ELF-1 (cell line): ENCODE measurements around the gene PRKRIP1.
"Not testable (repeated sequence)": the region's sequence is repeated elsewhere in the genome, so short reads cannot be mapped to it uniquely, and the experiment has no call there.

Source experiments
- DNase-seq: peaks from one replicate; pipeline ENCODE4 v3.0.0-alpha.2; 2016; ENCODE audit warnings: low read depth, low spot score

PRKRIP1 gene, protein sequence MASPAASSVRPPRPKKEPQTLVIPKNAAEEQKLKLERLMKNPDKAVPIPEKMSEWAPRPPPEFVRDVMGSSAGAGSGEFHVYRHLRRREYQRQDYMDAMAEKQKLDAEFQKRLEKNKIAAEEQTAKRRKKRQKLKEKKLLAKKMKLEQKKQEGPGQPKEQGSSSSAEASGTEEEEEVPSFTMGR

GRCh38 chr7:102395873-102396709 is at the start of gene PRKRIP1:
Gene PRKRIP1 (plus strand): TSS chr7:102396363. CDS start chr7:102396412, 49 bp downstream.
- DNase-seq = peak; percentile 99

DNA sequence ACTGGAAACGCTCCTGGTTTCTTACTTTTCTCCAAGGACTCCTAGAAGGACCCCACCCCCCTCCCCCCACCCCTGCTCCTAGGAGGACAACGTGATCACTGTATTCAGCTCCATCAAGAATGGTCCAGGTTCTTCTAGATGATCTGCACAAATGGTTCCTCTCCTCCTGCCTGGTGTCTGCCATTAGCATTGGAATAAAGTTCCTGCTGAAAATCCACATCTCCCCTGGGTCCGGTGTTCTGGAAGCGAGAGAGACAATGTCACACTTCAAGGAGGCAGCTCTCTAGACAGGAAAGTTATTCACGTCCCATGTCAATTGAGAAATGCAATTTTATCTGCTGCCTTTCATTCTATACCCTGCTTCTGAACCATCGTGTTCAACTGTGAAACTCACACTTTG is 49.2 kb upstream of the PRKRIP1 start:
- DNase-seq = not testable (repeated sequence)

DNA sequence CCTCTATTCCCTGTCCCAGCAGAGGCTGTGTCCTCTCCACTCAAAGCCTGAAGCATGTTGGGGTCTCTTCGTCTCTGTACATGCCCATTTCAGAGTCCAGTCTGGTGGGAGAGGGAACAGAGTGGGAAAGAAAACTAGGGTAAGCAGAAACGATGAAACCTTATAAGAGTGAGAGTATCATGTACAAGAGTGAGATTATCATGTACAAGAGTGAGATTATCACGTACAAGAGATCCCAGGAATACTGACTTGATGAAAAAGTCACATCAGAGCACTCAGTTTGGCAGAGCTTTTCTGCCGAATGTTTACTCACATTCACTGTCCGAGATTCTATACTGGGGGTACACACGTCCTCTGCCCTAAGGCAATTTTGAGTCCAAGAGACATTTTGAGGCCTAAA is 39.8 kb upstream of the PRKRIP1 start, which contains the start of gene SPDYE6:
Gene SPDYE6 (minus strand): TSS at position 101 of the 400 bp plus-strand sequence. CDS start 421 bp downstream, outside the sequence.
- DNase-seq = not testable (repeated sequence)

- peak; percentile 99 for DNase-seq
These were observed 32.4 kb upstream of the PRKRIP1 start for GRCh38 chr7:102363549-102364393.

DNA sequence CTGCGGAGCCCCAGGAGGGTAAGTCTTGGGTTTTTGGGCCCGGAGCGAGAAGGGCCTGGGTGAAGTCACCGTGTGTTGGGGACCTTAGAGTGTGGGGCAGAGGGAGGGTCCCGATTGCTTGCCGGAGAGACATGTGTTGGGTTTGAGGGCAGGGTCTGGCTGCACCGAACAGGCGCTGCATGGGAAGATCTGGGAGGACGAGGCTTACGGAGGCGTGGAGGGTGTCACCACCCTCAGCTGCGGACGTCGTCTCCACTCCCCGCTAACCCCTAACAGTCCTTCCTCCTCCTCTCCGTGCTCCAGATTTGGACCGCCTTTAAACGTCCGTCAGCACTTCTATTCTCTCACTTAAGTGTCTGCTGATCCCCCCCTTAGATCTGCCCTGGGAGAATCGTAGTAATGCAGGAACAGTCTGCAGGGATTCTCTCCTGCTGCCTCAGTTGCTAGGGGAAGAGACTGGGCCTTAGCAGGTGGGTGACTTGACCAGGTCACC is 31.7 kb upstream of the PRKRIP1 start:
- peak; percentile 8 for DNase-seq

GRCh38 chr7:102365390-102365789 is 30.8 kb upstream of the PRKRIP1 start:
- DNase-seq = not testable (repeated sequence)

DNA sequence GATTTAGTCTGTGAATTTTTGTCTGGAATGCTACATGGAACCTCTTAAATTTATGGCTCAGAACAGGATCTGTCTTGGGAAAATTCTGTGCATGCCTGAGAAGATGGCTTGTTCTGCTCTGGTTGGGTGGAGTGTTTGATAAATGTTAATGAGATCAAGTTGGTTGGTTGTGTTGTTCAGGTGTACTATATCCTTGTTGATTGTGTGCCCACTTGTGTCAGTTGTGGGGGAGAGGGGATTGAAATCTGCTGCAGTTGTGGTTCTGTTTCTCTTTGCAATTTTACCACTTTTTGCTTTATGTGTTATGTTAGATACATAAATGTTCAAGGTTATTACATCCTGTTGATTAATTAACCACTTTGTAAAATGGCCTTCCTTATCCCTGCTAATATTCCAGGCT is 26.1 kb upstream of the PRKRIP1 start:
- not testable (repeated sequence) for DNase-seq

GRCh38 chr7:102372796-102373195 is 23.4 kb upstream of the PRKRIP1 start:
- DNase-seq = not testable (repeated sequence)

DNA sequence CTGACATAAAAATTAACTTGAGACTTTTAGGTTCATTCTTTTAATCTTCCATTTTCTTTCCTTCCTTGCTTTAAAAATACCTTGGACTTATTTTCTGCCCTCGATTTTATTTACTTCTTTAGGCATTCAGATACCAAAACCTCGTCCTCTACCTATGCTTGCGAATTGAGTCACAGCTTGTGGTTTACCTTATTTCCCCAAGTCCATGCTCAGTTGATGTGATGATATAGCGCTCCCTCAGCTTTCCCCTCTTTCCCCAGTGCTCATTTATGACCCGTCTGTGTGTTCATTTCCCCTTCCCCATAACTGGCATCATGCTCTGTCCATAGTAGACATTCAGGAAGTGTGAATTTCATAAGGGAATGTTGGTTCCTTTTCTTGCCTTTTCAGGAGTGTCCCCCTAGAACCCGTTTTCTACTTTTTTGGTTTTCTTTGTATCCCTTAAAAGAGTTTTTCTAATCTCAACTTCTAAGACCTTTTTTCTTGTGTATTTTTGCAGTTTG is 19.1 kb upstream of the PRKRIP1 start:
- DNase-seq = no peak

GRCh38 chr7:102380837-102381236 is 15.3 kb upstream of the PRKRIP1 start:
- not testable (repeated sequence) for DNase-seq

- not testable (repeated sequence) for DNase-seq
These were observed 14.3 kb upstream of the PRKRIP1 start for GRCh38 chr7:102381696-102382425.

GRCh38 chr7:102387064-102387463 is 9.1 kb upstream of the PRKRIP1 start:
- no peak for DNase-seq

DNA sequence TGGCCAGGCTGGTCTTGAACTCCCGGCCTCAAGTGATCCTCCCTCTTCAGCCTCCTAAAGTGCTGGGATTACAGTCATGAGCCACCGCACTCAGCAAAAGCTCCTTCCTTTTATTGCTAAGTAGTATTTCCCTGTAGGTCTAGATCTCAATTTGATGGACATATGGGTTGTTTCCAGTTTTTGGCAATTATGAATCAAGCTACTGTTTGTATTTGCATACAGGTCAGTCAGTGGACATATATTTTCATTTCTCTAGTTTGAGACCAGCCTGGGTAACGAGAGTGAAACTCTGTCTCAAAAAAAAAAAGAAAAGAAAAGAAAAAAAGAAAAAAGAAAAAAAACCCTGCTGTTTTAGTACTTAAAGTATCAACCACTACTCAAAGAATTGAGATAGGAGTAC is 6.4 kb upstream of the PRKRIP1 start:
- DNase-seq = no peak

GRCh38 chr7:102390697-102391484 is 5.3 kb upstream of the PRKRIP1 start:
- DNase-seq = peak; percentile 88

- DNase-seq = no peak
These were observed 3.8 kb upstream of the PRKRIP1 start for GRCh38 chr7:102392330-102392729.

DNA sequence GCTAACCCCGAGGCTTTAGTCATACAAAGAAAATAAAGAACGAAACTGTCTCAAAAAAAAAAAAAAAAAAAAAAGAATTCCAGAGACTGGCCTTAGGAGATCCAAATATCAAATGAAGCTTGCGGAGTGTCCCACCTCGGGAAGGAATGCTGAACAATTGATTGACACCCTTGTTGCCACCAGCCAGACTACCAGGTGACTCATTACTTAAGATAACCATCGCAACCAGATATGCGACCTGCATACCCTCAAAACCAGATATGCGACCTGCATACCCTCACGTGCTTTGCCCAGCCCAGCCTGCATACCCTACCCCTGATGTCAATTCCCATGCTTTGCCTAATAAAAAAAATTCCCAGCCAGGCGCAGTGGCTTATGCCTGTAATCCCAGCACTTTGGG is 2.7 kb upstream of the PRKRIP1 start:
- peak; percentile 80 for DNase-seq

- DNase-seq = no peak
These were observed 631 bp upstream of the PRKRIP1 start for GRCh38 chr7:102395592-102395872.

GRCh38 chr7:102396710-102397019 is 502 bp downstream of the PRKRIP1 start:
- DNase-seq = no peak

- DNase-seq = no peak
These were observed 2.4 kb downstream of the PRKRIP1 start for GRCh38 chr7:102398543-102398942.

- no peak for DNase-seq
These were observed 4.2 kb downstream of the PRKRIP1 start for GRCh38 chr7:102400360-102400759.
